K562 (cell line): ENCODE measurements around the gene ARID4B. TPM values are rescaled to one million over a fixed set of nuclear protein-coding genes. Genes with fewer than 3 reads are reported as not detected.

ENCODE experiments used
- EZH2 ChIP-seq: IDR thresholded peaks from 2 replicates; pipeline ENCODE4 v1.6.1; 2012; ENCODE audit warnings: low read depth, mild to moderate bottlenecking, inconsistent platforms, low read length, borderline replicate concordance
- GTF2A2 ChIP-seq: IDR thresholded peaks from 2 replicates; pipeline ENCODE4 v1.6.1; 2016; ENCODE audit warnings: mild to moderate bottlenecking, missing genetic modification characterization, missing compliant biosample characterization
- HNRNPK ChIP-seq: fragments of 200-400 bp; formaldehyde crosslinking; IDR thresholded peaks from one replicate; pipeline ENCODE4 v1.6.1; 2018; ENCODE audit warnings: mild to moderate bottlenecking, low read depth, low read length; ENCODE audit not compliant: poor library complexity, severe bottlenecking
- LARP7 ChIP-seq: fragments of 450-650 bp; IDR thresholded peaks from 2 replicates; pipeline ENCODE4 v1.6.1; 2016
- MEIS2 ChIP-seq: fragments of 450-650 bp; IDR thresholded peaks from 2 replicates; pipeline ENCODE4 v1.6.1; 2014; ENCODE audit warnings: mild to moderate bottlenecking; ENCODE audit not compliant: partially characterized antibody
- MGA ChIP-seq: fragments of 450-650 bp; IDR thresholded peaks from 2 replicates; pipeline ENCODE4 v1.6.1; 2016; ENCODE audit warnings: mild to moderate bottlenecking, moderate library complexity
- MLLT1 ChIP-seq, 2 experiments: fragments of 450-650 bp; IDR thresholded peaks; 2 replicates each; pipeline ENCODE4 v1.6.1; 2016
- TBL1XR1 ChIP-seq, 2 experiments: IDR thresholded peaks; 2 replicates each; pipeline ENCODE4 v1.6.1; 2012; ENCODE audit warnings: improper control_type of control experiment in 2 of 2, low read length in 2 of 2, mild to moderate bottlenecking in 1 of 2
- polyA plus RNA-seq, 8 experiments: library from polyadenylated mRNA; depleted of rRNA in 4 of 8; stranded (reverse) in 5 of 8; unstranded in 3 of 8; fragments of >200 nt; fragmentation: Nextera tagmentation in 2 of 8; fragmentation: Illumina TruSeq in 1 of 8; extraction: Ambion mirVana in 2 of 8; extraction: Trizol in 1 of 8; gene quantifications; 2 replicates each; pipeline versions ENCODE4 v1.2.1 to v1.2.3, GENCODE V29; 2011 to 2014; ENCODE audit warnings: inconsistent platforms in 1 of 8, missing spikeins in 1 of 8
- total RNA-seq, 7 experiments: library from RNA; depleted of rRNA in 6 of 7; stranded (reverse); fragments of >200 nt in 6 of 7; fragmentation: Illumina TruSeq in 2 of 7; extraction: Trizol in 2 of 7; gene quantifications; 2 replicates each; pipeline versions ENCODE4 v1.2.1 to v1.2.3, GENCODE V29; 2011 to 2021; ENCODE audit warnings: low replicate concordance in 1 of 7
- TF ChIP-seq, protein P1 (sequence below): IDR thresholded peaks from 2 replicates; pipeline ENCODE4 v1.6.1; 2016; ENCODE audit warnings: missing genetic modification characterization, missing compliant biosample characterization
- TF ChIP-seq, protein P2 (sequence below): sonication (generic); formaldehyde crosslinking; IDR thresholded peaks from 2 replicates; pipeline ENCODE4 v1.5.0; 2020; ENCODE audit warnings: missing genetic modification reagents

The ARID4B gene
- total and polyA plus RNA-seq, 9 of the 15 experiments (the other 6 are each of a cell fraction or from before 2014, with no cell fraction given): 8.4 to 38.9 (median 18.5) TPM

DNA sequence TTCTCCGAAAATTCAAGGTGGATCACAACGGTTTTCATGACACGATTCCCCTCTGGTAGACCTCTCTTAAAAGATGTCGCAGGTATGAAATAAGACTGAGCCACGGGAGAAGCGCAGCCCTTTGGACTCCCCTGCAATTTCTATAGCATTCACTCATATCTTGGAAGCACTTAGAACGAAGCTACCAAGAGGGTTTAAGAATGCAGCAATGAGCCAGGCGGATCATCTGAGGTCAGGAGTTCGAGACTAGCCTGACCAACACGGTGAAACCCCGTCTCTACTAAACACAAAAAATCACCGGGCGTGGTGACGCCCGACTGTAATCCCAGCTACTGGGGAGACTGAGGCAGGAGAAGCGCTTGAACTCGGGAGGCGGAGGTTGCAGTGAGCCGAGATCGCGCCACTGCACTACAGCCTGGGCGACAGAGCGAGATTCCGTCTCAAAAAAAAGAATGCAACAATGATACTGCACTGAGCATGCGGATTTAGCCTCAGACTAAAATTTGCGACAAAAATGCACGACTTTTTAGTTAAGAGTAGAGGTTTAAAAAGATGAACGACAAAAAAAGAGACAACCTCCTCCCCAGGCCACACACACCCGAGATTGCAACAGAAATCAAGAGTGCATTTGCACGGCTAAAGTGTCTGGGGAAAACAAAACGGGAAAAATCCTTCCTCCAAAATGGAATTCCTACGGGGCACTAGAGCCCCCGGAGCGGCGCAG, 200.1 kb downstream of the ARID4B start (continued):
- no peak for TF ChIP-seq MGA
- TF ChIP-seq, protein P1, sequence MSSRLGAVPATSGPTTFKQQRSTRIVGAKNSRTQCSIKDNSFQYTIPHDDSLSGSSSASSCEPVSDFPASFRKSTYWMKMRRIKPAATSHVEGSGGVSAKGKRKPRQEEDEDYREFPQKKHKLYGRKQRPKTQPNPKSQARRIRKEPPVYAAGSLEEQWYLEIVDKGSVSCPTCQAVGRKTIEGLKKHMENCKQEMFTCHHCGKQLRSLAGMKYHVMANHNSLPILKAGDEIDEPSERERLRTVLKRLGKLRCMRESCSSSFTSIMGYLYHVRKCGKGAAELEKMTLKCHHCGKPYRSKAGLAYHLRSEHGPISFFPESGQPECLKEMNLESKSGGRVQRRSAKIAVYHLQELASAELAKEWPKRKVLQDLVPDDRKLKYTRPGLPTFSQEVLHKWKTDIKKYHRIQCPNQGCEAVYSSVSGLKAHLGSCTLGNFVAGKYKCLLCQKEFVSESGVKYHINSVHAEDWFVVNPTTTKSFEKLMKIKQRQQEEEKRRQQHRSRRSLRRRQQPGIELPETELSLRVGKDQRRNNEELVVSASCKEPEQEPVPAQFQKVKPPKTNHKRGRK: peak; percentile 28; the same call in 1 of the 2 replicates
- TF ChIP-seq MLLT1 (IDR thresholded peaks at IDR 0.05): peak; percentile 10 to 34; a peak in 1 of 4 replicates
- 0 out of 4 replicates have a peak, but pooled peaks of 1 of the 2 experiments have one; percentile 19 for TF ChIP-seq TBL1XR1 (IDR thresholded peaks at IDR 0.05; ENCODE audit: low read length in 2 of 2)
- no peak for TF ChIP-seq EZH2
- no peak for TF ChIP-seq MEIS2
- TF ChIP-seq HNRNPK: no peak
- 0 out of 2 replicates have a peak, but pooled peaks have one; percentile 20 for TF ChIP-seq LARP7
- TF ChIP-seq, protein P2, sequence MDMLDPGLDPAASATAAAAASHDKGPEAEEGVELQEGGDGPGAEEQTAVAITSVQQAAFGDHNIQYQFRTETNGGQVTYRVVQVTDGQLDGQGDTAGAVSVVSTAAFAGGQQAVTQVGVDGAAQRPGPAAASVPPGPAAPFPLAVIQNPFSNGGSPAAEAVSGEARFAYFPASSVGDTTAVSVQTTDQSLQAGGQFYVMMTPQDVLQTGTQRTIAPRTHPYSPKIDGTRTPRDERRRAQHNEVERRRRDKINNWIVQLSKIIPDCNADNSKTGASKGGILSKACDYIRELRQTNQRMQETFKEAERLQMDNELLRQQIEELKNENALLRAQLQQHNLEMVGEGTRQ: no peak
- TF ChIP-seq GTF2A2 (tag): no peak
